ENCODE measurements around the gene INSYN1.

The INSYN1 gene

GRCh38 chr15:73694419-73694818, 58.7 kb downstream of the INSYN1 start:
- peak in 1 of 2 donors; percentile 46 for DNase-seq
- Histone ChIP-seq H3K27me3 (no peaks in the 10 kb centered on the region), H3K36me3 (peaks cover 0 to 13% (median 5%) of the 10 kb centered on the region in 3 donors), H3K27ac (peak overlapping the region; percentile 58 to 64), H3K4me1 (peaks cover 0 to 82% (median 48%) of the 10 kb centered on the region in 4 donors), H3K9me3 (no peaks in the 10 kb centered on the region), H3K4me3 (no peak overlapping the region)
- no peak for TF ChIP-seq CTCF (IDR thresholded peaks at IDR 0.05)
- intact Hi-C loops (cut with DNase I; ENCODE audit: low total_unique reads), result loop anchor here (10.0 kb wide), 1 partner anchor 210 kb away; no protein-coding TSS in a partner anchor

- peak overlapping the region; percentile 29 to 49 for H3K27ac ChIP-seq
- intact Hi-C loops (cut with DNase I; ENCODE audit: low total_unique reads), result loop anchor here (10.0 kb wide), 1 partner anchor 213 kb away; no protein-coding TSS in a partner anchor
- H3K4me1 ChIP-seq, result peaks cover 0 to 95% (median 67%) of the 10 kb centered on the region in 4 donors
- no peaks in the 10 kb centered on the region for H3K27me3 ChIP-seq
- no peaks in the 10 kb centered on the region for H3K9me3 ChIP-seq
- TF ChIP-seq CTCF (IDR thresholded peaks at IDR 0.05), result peak in 1 of 2 experiments; percentile 28
- H3K36me3 ChIP-seq, result no peaks in the 10 kb centered on the region
- no peak overlapping the region for H3K4me3 ChIP-seq
- peak; percentile 88 to 89 for DNase-seq
These were observed 61.8 kb downstream of the INSYN1 start for GRCh38 chr15:73691396-73691795.

- peak in 1 of 2 donors; percentile 53 for DNase-seq
- Histone ChIP-seq H3K36me3 (no peaks in the 10 kb centered on the region), H3K27ac (peak overlapping the region; percentile 26 to 29), H3K9me3 (no peaks in the 10 kb centered on the region), H3K27me3 (no peaks in the 10 kb centered on the region), H3K4me1 (peaks cover 0 to 86% (median 58%) of the 10 kb centered on the region in 4 donors), H3K4me3 (no peak overlapping the region)
- TF ChIP-seq CTCF (IDR thresholded peaks at IDR 0.05), result no peak
- intact Hi-C loops (cut with DNase I; ENCODE audit: low total_unique reads), result no loop called here
These were observed 64.7 kb downstream of the INSYN1 start for GRCh38 chr15:73688455-73688854.

- H3K36me3 ChIP-seq, result no peaks in the 10 kb centered on the region
- no peak for DNase-seq
- H3K4me3 ChIP-seq, result no peak overlapping the region
- peak overlapping the region; percentile 79 to 95 for H3K27ac ChIP-seq
- no peak for TF ChIP-seq CTCF (IDR thresholded peaks at IDR 0.05)
- H3K27me3 ChIP-seq, result no peaks in the 10 kb centered on the region
- no peaks in the 10 kb centered on the region for H3K9me3 ChIP-seq
- H3K4me1 ChIP-seq, result peaks cover 0 to 83% (median 58%) of the 10 kb centered on the region in 4 donors
- intact Hi-C loops (cut with DNase I; ENCODE audit: low total_unique reads), result no loop called here
These were observed 65.8 kb downstream of the INSYN1 start for GRCh38 chr15:73687351-73687750.

- DNase-seq, result peak; percentile 53 to 63
- intact Hi-C loops (cut with DNase I; ENCODE audit: low total_unique reads), result no loop called here
- no peak for TF ChIP-seq CTCF (IDR thresholded peaks at IDR 0.05)
- peaks cover 0 to 77% (median 55%) of the 10 kb centered on the region in 4 donors for H3K4me1 ChIP-seq
- H3K36me3 ChIP-seq, result no peaks in the 10 kb centered on the region
- no peak overlapping the region for H3K4me3 ChIP-seq
- H3K27ac ChIP-seq, result peak overlapping the region; percentile 79 to 95
- no peaks in the 10 kb centered on the region for H3K9me3 ChIP-seq
- H3K27me3 ChIP-seq, result no peaks in the 10 kb centered on the region
These were observed 66.3 kb downstream of the INSYN1 start for GRCh38 chr15:73686781-73687256.
